ENCODE measurements around the gene HYAL2.

Gene HYAL2

GRCh38 chr3:50268703-50269451 is 53.7 kb downstream of the HYAL2 start, which contains the start of gene SEMA3B:
TSS of gene SEMA3B (plus strand) at chr3:50269147. CDS start at chr3:50269241, 94 bp downstream.
- no peak for DNase-seq

- DNase-seq, result no peak
These were observed 54.3 kb downstream of the HYAL2 start for GRCh38 chr3:50268276-50268675.
